GM21737 (cell line): ENCODE measurements around the gene TRIM34.
"Not testable (repeated sequence)": the region's sequence is repeated elsewhere in the genome, so short reads cannot be mapped to it uniquely, and the experiment has no call there.

Experiments
- ATAC-seq: cut with Tn5 transposase; IDR thresholded peaks from one replicate; pipeline ENCODE4 v1.9.1; 2021; ENCODE audit warnings: mild to moderate bottlenecking, moderate library complexity; ENCODE audit not compliant: unreplicated experiment

The TRIM34 gene

DNA sequence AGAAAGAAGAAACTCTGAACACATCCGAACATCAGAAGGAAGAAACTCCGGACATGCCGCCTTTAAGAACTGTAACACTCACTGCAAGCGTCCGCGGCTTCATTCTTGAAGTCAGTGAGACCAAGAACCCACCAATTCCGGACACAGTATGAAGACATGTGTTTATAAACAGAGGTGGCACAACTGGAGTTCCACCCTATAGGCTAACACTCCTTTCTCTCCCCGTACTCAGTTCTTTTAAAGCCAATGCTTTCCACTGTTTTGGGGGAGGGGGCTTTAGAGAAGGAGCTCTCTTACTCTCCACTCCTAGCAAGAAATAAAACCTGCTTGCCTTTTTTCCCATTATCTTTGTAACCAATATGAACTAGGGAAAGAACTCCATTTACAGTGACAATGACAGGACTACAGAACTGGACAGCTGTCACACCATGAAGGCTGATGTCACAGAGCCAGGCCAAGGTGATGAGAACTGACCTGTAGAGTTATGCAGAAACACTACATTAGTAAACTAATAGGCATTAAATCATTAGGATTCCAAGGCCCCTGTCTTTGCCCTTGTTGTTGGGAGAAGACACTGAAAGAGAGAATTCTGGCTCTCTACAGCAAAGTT, 59.3 kb downstream of the TRIM34 start:
- ATAC-seq = no peak

DNA sequence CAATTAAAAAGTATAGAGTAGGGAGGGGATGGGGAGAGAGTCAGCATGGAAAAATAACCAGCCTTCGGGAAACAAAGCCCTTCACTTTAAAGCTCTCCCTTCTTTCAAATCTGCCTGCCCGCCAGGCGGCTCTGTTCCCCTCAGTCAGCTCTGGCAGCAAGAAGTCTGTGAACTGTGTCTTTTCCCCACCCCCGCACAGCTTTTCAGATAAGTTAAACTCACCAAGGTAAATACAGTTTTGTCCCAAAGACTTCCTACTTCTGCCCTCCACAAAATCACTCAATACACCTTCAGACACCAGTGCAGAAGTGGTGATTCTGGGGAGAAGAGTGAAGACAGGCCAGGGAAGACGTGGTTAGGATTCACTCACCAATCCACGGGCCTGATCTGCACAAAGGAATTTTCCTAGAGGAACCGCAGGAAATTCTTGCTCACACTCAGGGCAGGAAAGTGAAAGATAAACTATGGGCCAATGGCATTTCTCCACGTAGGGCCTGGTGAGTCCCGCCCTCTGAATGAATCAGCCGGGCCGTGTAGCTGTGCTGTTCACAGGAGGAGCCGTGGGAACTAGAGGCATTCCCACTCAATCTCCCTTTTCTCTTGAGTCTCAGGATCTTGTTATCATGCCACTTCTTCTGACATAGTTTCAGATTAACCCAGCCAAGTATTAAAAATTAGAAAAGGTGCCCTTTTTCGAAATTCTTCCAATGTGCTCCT, 60.0 kb downstream of the TRIM34 start, which contains the start of gene TRIM5:
Gene TRIM5 (minus strand): TSS at position 429 of the 717 bp plus-strand sequence. CDS start 4,897 bp downstream, outside the sequence.
- peak; percentile 79 for ATAC-seq

DNA sequence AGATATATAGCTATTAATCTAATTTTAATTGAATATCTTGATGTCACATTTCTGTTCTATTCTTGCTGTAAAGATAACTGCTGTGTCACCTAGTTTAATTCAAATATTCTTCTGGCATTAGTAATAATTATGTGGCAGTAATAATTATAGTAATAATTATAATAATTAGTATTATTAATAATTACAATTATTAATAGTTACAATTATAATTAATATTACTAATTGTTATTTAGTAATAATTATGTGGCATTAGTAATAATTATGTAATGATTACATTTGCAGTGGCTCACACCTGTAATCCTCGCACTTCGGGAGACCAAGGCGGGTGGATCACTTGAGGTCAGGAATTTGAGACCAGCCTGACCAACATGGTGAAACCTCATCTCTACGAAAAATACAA, 61.6 kb downstream of the TRIM34 start:
- no peak for ATAC-seq

DNA sequence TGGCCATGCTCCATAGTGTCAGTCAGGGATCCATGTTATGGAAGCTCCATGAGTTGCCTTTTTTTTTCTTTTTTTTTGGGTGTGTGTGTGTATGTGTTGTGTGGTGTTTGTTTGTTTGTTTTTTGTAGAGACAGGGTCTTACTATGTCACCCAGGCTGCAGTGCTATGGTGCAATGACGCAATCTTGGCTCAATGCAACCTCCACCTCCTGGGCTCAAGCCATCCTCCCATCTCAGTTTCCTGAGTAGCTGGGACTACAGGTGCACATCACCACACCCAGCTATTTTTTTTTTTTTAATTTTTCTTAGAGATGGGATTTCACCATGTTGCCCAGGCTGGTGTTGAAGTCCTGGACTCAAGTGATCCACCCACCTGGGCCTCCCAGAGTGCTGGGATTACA, 63.7 kb downstream of the TRIM34 start:
- ATAC-seq = no peak

DNA sequence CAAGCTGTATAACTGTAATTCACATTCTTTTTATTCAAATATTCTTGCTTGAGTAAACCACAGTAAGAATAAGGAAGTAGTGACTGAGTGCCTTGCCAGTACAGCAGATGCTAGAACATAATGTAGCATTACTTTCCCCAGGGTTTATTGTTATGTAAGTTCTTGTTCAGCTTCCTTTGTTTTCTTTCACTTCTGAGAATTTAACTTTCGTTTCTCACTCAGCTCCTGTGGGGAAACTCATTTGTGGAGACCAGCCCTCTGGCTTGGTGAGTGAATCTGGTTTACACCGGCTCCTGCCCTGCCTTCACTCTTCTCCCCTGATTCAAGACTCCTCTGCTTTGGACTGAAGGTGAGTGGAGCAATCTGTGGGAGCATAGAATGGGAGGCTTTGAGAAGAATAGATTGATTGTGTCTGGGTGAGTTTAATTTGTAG, 64.8 kb downstream of the TRIM34 start, which contains the start of gene TRIM22:
Gene TRIM22 (plus strand): TSS at position 240 of the 433 bp plus-strand sequence. CDS start 6,443 bp downstream, outside the sequence.
- ATAC-seq = peak; percentile 70

DNA sequence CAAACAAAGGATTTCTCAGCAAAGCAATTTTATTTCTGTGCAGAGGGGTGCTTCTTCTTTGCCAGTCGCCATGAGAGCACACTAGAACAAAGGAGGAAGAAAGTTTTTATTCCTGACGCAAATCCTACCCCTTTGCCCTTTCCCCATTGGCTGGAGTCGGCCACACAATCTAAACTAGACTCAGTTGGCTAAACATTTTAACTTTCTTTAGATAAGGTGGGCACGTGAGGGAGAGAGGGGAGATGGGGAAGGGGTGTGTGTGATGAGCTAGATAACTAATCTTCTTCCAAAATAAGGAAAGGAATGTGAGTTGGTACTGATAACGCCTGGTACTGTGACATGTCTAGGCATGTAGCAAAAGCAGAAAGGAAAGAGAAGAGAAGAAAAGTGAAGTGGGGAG, 65.4 kb downstream of the TRIM34 start:
- no peak for ATAC-seq

DNA sequence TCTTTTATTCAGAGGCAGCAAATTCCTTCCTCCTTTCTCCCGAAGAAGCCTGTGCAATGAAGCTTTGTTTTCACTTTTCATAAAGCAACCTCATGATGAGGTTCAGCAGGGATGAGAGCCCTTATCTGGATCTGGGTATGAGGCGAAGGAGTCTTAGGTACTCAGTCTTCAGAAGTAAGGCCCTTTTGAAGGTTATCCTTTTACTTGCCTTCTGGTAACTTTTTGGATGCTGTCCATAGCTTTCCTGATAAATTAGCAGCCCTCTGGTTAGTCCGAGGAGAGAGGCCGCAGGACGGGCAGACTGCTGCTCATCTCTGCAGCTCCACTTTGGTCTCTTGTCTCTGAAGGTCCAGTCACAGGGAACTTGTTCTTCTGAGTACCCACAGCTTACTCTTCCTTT, 65.9 kb downstream of the TRIM34 start:
- ATAC-seq = no peak

DNA sequence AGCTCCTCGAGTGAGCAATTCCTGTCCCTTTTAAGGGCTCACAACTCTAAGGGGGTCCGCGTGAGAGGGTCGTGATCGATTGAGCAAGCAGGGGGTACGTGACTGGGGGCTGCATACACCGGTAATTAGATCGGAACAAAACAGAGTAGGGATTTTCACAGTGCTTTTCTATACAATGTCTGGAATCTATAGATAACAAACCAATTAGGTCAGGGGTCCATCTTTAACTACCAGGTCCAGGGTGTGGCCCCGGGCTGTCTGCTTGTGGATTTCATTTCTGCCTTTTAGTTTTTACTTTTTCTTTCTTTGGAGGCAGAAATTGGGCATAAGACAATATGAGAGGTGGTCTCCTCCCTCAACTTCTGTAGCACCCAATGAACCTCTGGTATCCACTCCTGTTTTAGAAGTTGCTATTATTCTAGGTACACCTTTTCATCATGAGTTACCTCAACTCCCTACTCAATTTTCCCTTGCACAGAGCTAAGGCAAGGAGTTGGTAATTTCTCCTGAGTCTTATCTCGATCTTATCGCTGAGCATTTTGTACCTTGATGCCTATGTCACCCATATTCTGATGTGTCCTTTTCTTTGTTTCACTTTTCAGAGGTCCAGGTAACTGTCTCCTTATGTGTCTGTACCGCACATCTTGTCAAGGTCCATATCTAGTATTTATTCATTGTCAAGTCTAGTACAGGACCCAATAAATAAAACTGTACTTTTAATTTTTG, 66.6 kb downstream of the TRIM34 start:
- ATAC-seq = not testable (repeated sequence)

DNA sequence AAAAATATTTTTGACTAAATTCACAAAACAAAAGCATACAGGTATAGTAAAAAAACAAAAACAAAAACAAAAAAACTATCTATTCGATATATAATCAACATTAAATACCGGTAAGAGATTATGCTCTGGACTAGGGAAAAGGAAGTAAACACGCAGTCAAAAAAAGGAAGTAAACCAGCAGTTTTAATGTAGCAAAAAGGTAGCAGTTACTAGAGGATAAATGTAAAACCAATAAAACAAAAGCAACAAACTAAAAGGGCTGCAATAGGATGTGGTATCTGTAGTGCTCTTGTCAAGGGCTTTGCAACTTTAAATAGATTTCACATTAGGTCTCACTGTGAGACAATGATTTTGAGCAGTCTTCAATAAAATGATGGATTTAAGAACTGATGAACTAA, 67.2 kb downstream of the TRIM34 start:
- ATAC-seq = no peak
